Tibial artery (tissue), 4 donors: ENCODE results near the gene RPL23.
A peak's percentile ranks its signal among the peaks of the same experiment; 100 is the strongest.

Source experiments
- DNase-seq, 2 donors: peaks; one replicate each; pipeline ENCODE4 v3.0.0-alpha.2; 2019
- H3K27ac ChIP-seq, 2 donors: fragments of 200-600 bp; sonication (generic) in 1 of 2; 1 replicate in 1 of 2; 2 replicates in 1 of 2; pipeline ENCODE4 v1.5.1; 2018 to 2019; ENCODE audit warnings: mild to moderate bottlenecking in 1 of 2
- H3K27me3 ChIP-seq, 2 donors: fragments of 200-600 bp; sonication (generic) in 1 of 2; one replicate each; pipeline versions ENCODE4 v1.5.1 to v1.6.0; 2016 to 2019
- H3K36me3 ChIP-seq, 3 donors: fragments of 200-600 bp; sonication (generic) in 2 of 3; one replicate each; pipeline ENCODE4 v1.5.1; 2016 to 2019; ENCODE audit warnings: mild to moderate bottlenecking in 2 of 3
- H3K4me1 ChIP-seq, 4 donors: fragments of 200-600 bp; sonication (generic) in 2 of 4; 1 replicate in 3 of 4; 2 replicates in 1 of 4; pipeline ENCODE4 v1.5.1; 2016 to 2019
- H3K4me3 ChIP-seq, 2 donors: fragments of 200-600 bp; sonication (generic) in 1 of 2; 1 replicate in 1 of 2; 2 replicates in 1 of 2; pipeline ENCODE4 v1.5.1; 2018 to 2019; ENCODE audit warnings: mild to moderate bottlenecking in 2 of 2
- H3K9me3 ChIP-seq, 3 donors: fragments of 200-600 bp; sonication (generic) in 1 of 3; one replicate each; pipeline ENCODE4 v1.5.1; 2016 to 2019
- CTCF ChIP-seq, 2 experiments: fragments of 200-600 bp in 1 of 2; fragments of 450-650 bp in 1 of 2; IDR thresholded peaks; one replicate each; pipeline ENCODE4 v1.5.1; 2017 to 2019; ENCODE audit warnings: antibody characterized with exemption in 2 of 2, mild to moderate bottlenecking in 1 of 2, moderate library complexity in 1 of 2
- intact Hi-C: fragments of 100-400 bp; cut with DNase I; formaldehyde crosslinking; loops from one replicate; pipeline ENCODE4 v1.15.0; 2023; ENCODE audit warnings: low total_unique reads

Gene RPL23

GRCh38 chr17:38824899-38825761, 28.4 kb downstream of the RPL23 start, which contains the start of gene CWC25:
TSS of gene CWC25 (minus strand) at chr17:38825321. CDS start at chr17:38825183, 138 bp downstream.
- H3K4me1 ChIP-seq: peaks cover 0 to 22% (median 17%) of the 10 kb centered on the region in 4 donors
- H3K9me3 ChIP-seq: no peaks in the 10 kb centered on the region
- intact Hi-C loops: no loop called here
- peak within 1 kb of the TSS; percentile 72 to 83 for H3K4me3 ChIP-seq
- peaks cover 6 to 20% (median 12%) of the 10 kb centered on the region in 3 donors for H3K36me3 ChIP-seq
- peak; percentile 93 to 98 for DNase-seq
- peak within 1 kb of the TSS; percentile 92 to 95 for H3K27ac ChIP-seq
- no peaks in the 10 kb centered on the region for H3K27me3 ChIP-seq
- TF ChIP-seq CTCF (IDR thresholded peaks at IDR 0.05): peak in 1 of 2 experiments; percentile 5

- Histone ChIP-seq H3K27me3 (no peaks in the 10 kb centered on the region), H3K4me3 (no peak overlapping the region), H3K9me3 (no peaks in the 10 kb centered on the region), H3K27ac (no peak overlapping the region), H3K36me3 (peaks cover 68 to 99% (median 74%) of the 10 kb centered on the region in 3 donors), H3K4me1 (no peaks in the 10 kb centered on the region)
- no peak for DNase-seq
- no peak for TF ChIP-seq CTCF (IDR thresholded peaks at IDR 0.05)
- intact Hi-C loops: no loop called here
Observed at GRCh38 chr17:38815576-38816193, 37.8 kb downstream of the RPL23 start.

GRCh38 chr17:38809828-38810227, 43.7 kb downstream of the RPL23 start:
- Histone ChIP-seq H3K36me3 (peaks cover 86 to 99% (median 92%) of the 10 kb centered on the region in 3 donors), H3K27ac (no peak overlapping the region), H3K4me1 (no peaks in the 10 kb centered on the region), H3K9me3 (no peaks in the 10 kb centered on the region), H3K4me3 (no peak overlapping the region), H3K27me3 (no peaks in the 10 kb centered on the region)
- TF ChIP-seq CTCF (IDR thresholded peaks at IDR 0.05): no peak
- intact Hi-C loops: no loop called here
- DNase-seq: no peak

- intact Hi-C loops: no loop called here
- Histone ChIP-seq H3K9me3 (no peaks in the 10 kb centered on the region), H3K4me1 (peaks cover 0 to 35% (median 31%) of the 10 kb centered on the region in 4 donors), H3K27me3 (no peaks in the 10 kb centered on the region), H3K27ac (peak overlapping the region; percentile 98), H3K4me3 (peak overlapping the region; percentile 95 to 97), H3K36me3 (peaks cover 38 to 54% (median 40%) of the 10 kb centered on the region in 3 donors)
- no peak for TF ChIP-seq CTCF (IDR thresholded peaks at IDR 0.05)
- no peak for DNase-seq
Observed at GRCh38 chr17:38800237-38800760, 53.2 kb downstream of the RPL23 start.

- Histone ChIP-seq H3K27me3 (no peaks in the 10 kb centered on the region), H3K27ac (peak within 1 kb of the TSS; percentile 98), H3K9me3 (no peaks in the 10 kb centered on the region), H3K4me1 (peaks cover 0 to 37% (median 31%) of the 10 kb centered on the region in 4 donors), H3K36me3 (peaks cover 32 to 50% (median 33%) of the 10 kb centered on the region in 3 donors), H3K4me3 (peak within 1 kb of the TSS; percentile 95 to 97)
- peak; percentile 96 to 99 for DNase-seq
- intact Hi-C loops: loop anchor here (5.0 kb wide), 1 partner anchor 47 kb away; the partner anchor contains the start of gene PSMB3
- no peak for TF ChIP-seq CTCF (IDR thresholded peaks at IDR 0.05)
Observed at GRCh38 chr17:38799501-38800236, 53.9 kb downstream of the RPL23 start, which contains the start of gene PIP4K2B. TSS of gene PIP4K2B (minus strand) at chr17:38799556. CDS start at chr17:38799424, 132 bp downstream.
